ENCODE measurements around the gene GPR161.

GPR161 gene

GRCh38 chr1:168172250-168172915, 35.7 kb upstream of the GPR161 start:
- H3K9me3 ChIP-seq (ENCODE audit: insufficient read depth, low read depth, low read length): no peaks in the 10 kb centered on the region

GRCh38 chr1:168170564-168171508, 34.1 kb upstream of the GPR161 start:
- Histone ChIP-seq H2AFZ (ENCODE audit: low read length) (peak overlapping the region; percentile 82), H3K4me3 (ENCODE audit: low read length, poor library complexity, severe bottlenecking) (no peak overlapping the region), H3K4me2 (ENCODE audit: low read depth, low read length, poor library complexity, severe bottlenecking) (no peak overlapping the region), H3K27me3 (ENCODE audit: insufficient read depth, low read length, poor library complexity, severe bottlenecking) (peaks cover 37% of the 10 kb centered on the region), H3K36me3 (ENCODE audit: insufficient read depth, low read length) (no peaks in the 10 kb centered on the region), H3F3A (ENCODE audit: low read depth) (no peaks in the 10 kb centered on the region), H3K9me2 (replicated peaks; ENCODE audit: low read depth, low read length) (no peaks in the 10 kb centered on the region), H3K4me1 (ENCODE audit: insufficient read depth, low read length, poor library complexity, severe bottlenecking) (no peaks in the 10 kb centered on the region), H3K9ac (ENCODE audit: low read depth, low read length, poor library complexity, severe bottlenecking) (no peak overlapping the region), H4K20me1 (ENCODE audit: insufficient read depth, low read length, poor library complexity, severe bottlenecking) (no peaks in the 10 kb centered on the region), H3K79me2 (ENCODE audit: insufficient read depth, low read length) (no peaks in the 10 kb centered on the region), H3K9me3 (ENCODE audit: insufficient read depth, low read depth, low read length) (no peaks in the 10 kb centered on the region)
- TF ChIP-seq EZH2phosphoT487 (IDR thresholded peaks at IDR 0.05; ENCODE audit: borderline replicate concordance) (no peak), CTCF (conservative IDR thresholded peaks at IDR 0.05; ENCODE audit: low read length) (no peak)

More at GRCh38 chr1:168172250-168172915, 35.7 kb upstream of the GPR161 start:
- Histone ChIP-seq H3K9me2 (replicated peaks; ENCODE audit: low read depth, low read length) (no peaks in the 10 kb centered on the region), H3K36me3 (ENCODE audit: insufficient read depth, low read length) (no peaks in the 10 kb centered on the region), H3K9ac (ENCODE audit: low read depth, low read length, poor library complexity, severe bottlenecking) (no peak overlapping the region), H3K4me1 (ENCODE audit: insufficient read depth, low read length, poor library complexity, severe bottlenecking) (no peaks in the 10 kb centered on the region), H3K4me3 (ENCODE audit: low read length, poor library complexity, severe bottlenecking) (no peak overlapping the region), H3K27me3 (ENCODE audit: insufficient read depth, low read length, poor library complexity, severe bottlenecking) (peaks cover 52% of the 10 kb centered on the region), H3K4me2 (ENCODE audit: low read depth, low read length, poor library complexity, severe bottlenecking) (no peak overlapping the region), H3F3A (ENCODE audit: low read depth) (no peaks in the 10 kb centered on the region), H3K79me2 (ENCODE audit: insufficient read depth, low read length) (no peaks in the 10 kb centered on the region), H2AFZ (ENCODE audit: low read length) (no peak overlapping the region), H4K20me1 (ENCODE audit: insufficient read depth, low read length, poor library complexity, severe bottlenecking) (no peaks in the 10 kb centered on the region)
- TF ChIP-seq EZH2phosphoT487 (IDR thresholded peaks at IDR 0.05; ENCODE audit: borderline replicate concordance) (no peak), CTCF (conservative IDR thresholded peaks at IDR 0.05; ENCODE audit: low read length) (no peak)

GRCh38 chr1:168167806-168168205, 31.1 kb upstream of the GPR161 start:
- no peaks in the 10 kb centered on the region for H3K36me3 ChIP-seq (ENCODE audit: insufficient read depth, low read length)
- no peak for TF ChIP-seq EZH2phosphoT487 (IDR thresholded peaks at IDR 0.05; ENCODE audit: borderline replicate concordance)
- no peak for TF ChIP-seq CTCF (conservative IDR thresholded peaks at IDR 0.05; ENCODE audit: low read length)
- no peaks in the 10 kb centered on the region for H3F3A ChIP-seq (ENCODE audit: low read depth)
- peaks cover 7% of the 10 kb centered on the region for H3K27me3 ChIP-seq (ENCODE audit: insufficient read depth, low read length, poor library complexity, severe bottlenecking)
- no peaks in the 10 kb centered on the region for H3K4me1 ChIP-seq (ENCODE audit: insufficient read depth, low read length, poor library complexity, severe bottlenecking)
- no peak overlapping the region for H3K9ac ChIP-seq (ENCODE audit: low read depth, low read length, poor library complexity, severe bottlenecking)
- H3K4me2 ChIP-seq (ENCODE audit: low read depth, low read length, poor library complexity, severe bottlenecking): no peak overlapping the region
- H2AFZ ChIP-seq (ENCODE audit: low read length): no peak overlapping the region
- H3K9me2 ChIP-seq (replicated peaks; ENCODE audit: low read depth, low read length): no peaks in the 10 kb centered on the region
- H3K9me3 ChIP-seq (ENCODE audit: insufficient read depth, low read depth, low read length): no peaks in the 10 kb centered on the region
- H3K4me3 ChIP-seq (ENCODE audit: low read length, poor library complexity, severe bottlenecking): no peak overlapping the region
- no peaks in the 10 kb centered on the region for H4K20me1 ChIP-seq (ENCODE audit: insufficient read depth, low read length, poor library complexity, severe bottlenecking)
- H3K79me2 ChIP-seq (ENCODE audit: insufficient read depth, low read length): no peaks in the 10 kb centered on the region
